PC-3 (cell line): ENCODE results near the gene HRH2. TPM values are rescaled to one million over a fixed set of nuclear protein-coding genes. Genes with fewer than 3 reads are reported as not detected.

Experiments used
- ATAC-seq: fragments of 200-7000 bp; cut with Tn5 transposase; 2 replicates; pipeline ENCODE4 v1.9.1; 2020; ENCODE audit warnings: mild to moderate bottlenecking, moderate library complexity
- BruUV-seq: library from RNA; stranded (reverse); fragments of 400-500 nt; replicated peaks from 2 replicates; lab custom pipeline; 2021; lab: Mats Ljungman, UMichigan
- CTCF ChIA-PET: fragments of 300-600 bp; sonication (Branson Sonifier 250); formaldehyde crosslinking; loops from one replicate; lab custom pipeline; 2022; ENCODE audit warnings: antibody characterized with exemption; lab: Charles Lee
- POLR2A ChIA-PET: fragments of 300-600 bp; sonication (Branson Sonifier 250); formaldehyde crosslinking; loops from one replicate; lab custom pipeline; 2022; ENCODE audit warnings: antibody characterized with exemption; ENCODE audit not compliant: unreplicated experiment; lab: Charles Lee
- DNase-seq: peaks from one replicate; pipeline ENCODE4 v3.0.0-alpha.2; 2015
- H2AFZ ChIP-seq: fragments of 300-600 bp; sonication (generic); 2 replicates; pipeline ENCODE4 v1.6.0; 2016; ENCODE audit warnings: antibody characterized with exemption, low read length
- H3F3A ChIP-seq: fragments of 300-600 bp; sonication (generic); one replicate; pipeline ENCODE4 v1.6.0; 2017; ENCODE audit warnings: antibody characterized with exemption, low read length, control low read depth, mild to moderate bottlenecking; ENCODE audit not compliant: unreplicated experiment
- H3K27ac ChIP-seq: fragments of 300-600 bp; sonication (generic); 2 replicates; pipeline ENCODE4 v1.5.1; 2016; ENCODE audit warnings: mild to moderate bottlenecking, low read length
- H3K27me3 ChIP-seq: fragments of 300-600 bp; sonication (generic); 2 replicates; pipeline ENCODE4 v1.6.1; 2016; ENCODE audit warnings: low read length, mixed read lengths
- H3K36me3 ChIP-seq: fragments of 300-600 bp; sonication (generic); 2 replicates; pipeline ENCODE4 v1.6.1; 2016; ENCODE audit warnings: low read depth, mixed run types, low read length, mixed read lengths
- H3K4me1 ChIP-seq: fragments of 300-600 bp; sonication (generic); 2 replicates; pipeline ENCODE4 v1.5.1; 2016; ENCODE audit warnings: low read length; ENCODE audit not compliant: insufficient read depth
- H3K4me2 ChIP-seq: fragments of 300-600 bp; sonication (generic); 2 replicates; pipeline ENCODE4 v1.6.0; 2016; ENCODE audit warnings: low read length
- H3K4me3 ChIP-seq: fragments of 300-600 bp; sonication (generic); 2 replicates; pipeline ENCODE4 v1.5.1; 2016; ENCODE audit warnings: mild to moderate bottlenecking, low read length, mixed read lengths
- H3K79me2 ChIP-seq: fragments of 300-600 bp; sonication (generic); 2 replicates; pipeline ENCODE4 v1.6.1; 2017; ENCODE audit warnings: low read length, mixed read lengths
- H3K9ac ChIP-seq: fragments of 300-600 bp; sonication (generic); 2 replicates; pipeline ENCODE4 v1.6.0; 2016; ENCODE audit warnings: mild to moderate bottlenecking, low read length
- H3K9me2 ChIP-seq: fragments of 300-600 bp; sonication (generic); replicated peaks from 2 replicates; pipeline ENCODE4 v1.6.1; 2016; ENCODE audit warnings: mixed run types, low read length, mixed read lengths
- H3K9me3 ChIP-seq: fragments of 300-600 bp; sonication (generic); 2 replicates; pipeline ENCODE4 v1.6.1; 2016; ENCODE audit warnings: low read length, mixed read lengths
- H4K20me1 ChIP-seq: fragments of 300-600 bp; sonication (generic); 2 replicates; pipeline ENCODE4 v1.6.1; 2016; ENCODE audit warnings: low read length, mixed read lengths
- EZH2 ChIP-seq: fragments of 300-600 bp; sonication (generic); IDR thresholded peaks from one replicate; pipeline ENCODE4 v1.6.1; 2017; ENCODE audit warnings: antibody characterized with exemption, mild to moderate bottlenecking, low read length; ENCODE audit not compliant: unreplicated experiment
- EZH2phosphoT487 ChIP-seq: fragments of 300-600 bp; sonication (generic); IDR thresholded peaks from 2 replicates; pipeline ENCODE4 v1.6.1; 2018; ENCODE audit warnings: mild to moderate bottlenecking, antibody characterized with exemption, low read length, borderline replicate concordance
- intact Hi-C: fragments of 100-400 bp; cut with micrococcal nuclease; formaldehyde crosslinking; loops from 2 replicates; pipeline ENCODE4 v1.9.0; 2023
- total RNA-seq: library from RNA; depleted of rRNA; stranded (reverse); fragments of >200 nt; gene quantifications from 2 replicates; pipeline ENCODE4 v1.2.3, GENCODE V29; 2014
- TF ChIP-seq, protein P1 (sequence below): fragments of 300-600 bp; sonication (generic); conservative IDR thresholded peaks from 2 replicates; pipeline ENCODE4 v1.5.1; 2017; ENCODE audit warnings: antibody characterized with exemption, low read depth, mild to moderate bottlenecking, low read length

Gene HRH2
- total RNA-seq, 1 experiment from 2014 or later: not detected

DNA sequence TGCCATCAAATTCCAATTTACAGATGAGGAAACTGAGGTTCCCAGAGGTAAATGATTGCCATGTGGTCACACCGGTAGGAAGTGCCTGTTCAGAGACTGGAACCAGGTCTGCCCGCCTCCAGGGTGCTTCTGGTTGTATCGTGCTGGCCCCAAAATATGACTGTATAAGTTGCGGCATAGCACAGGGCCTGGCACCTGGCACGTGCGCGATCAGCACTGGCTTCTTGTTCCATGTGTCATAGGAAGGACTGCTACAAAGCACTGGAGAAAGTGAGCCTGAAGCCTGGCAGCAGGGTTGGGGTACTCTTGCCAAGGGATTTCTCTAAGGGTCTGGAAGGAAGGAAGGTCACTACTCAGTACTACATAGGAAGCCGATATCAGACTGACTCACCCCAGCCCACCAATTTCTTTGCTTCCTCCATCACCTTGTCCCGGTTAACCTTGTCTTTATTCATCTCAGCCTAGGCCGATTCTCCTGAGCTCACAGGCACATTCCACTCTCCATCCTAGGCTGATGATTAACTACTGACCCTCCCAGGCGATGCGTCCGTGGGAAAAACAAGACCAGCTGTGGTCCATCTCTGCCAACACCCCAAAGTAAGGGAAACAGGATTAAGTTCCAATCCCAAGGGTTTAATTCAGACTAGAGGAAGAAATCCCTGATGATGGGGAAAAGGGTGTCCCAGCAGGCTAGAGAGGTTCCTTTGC lies 1.8 kb downstream of the HRH2 start:
- H3K9me2 ChIP-seq: no peaks in the 10 kb centered on the region
- H3K79me2 ChIP-seq: no peaks in the 10 kb centered on the region
- H3K9me3 ChIP-seq: no peaks in the 10 kb centered on the region
- no TSS peak for BruUV-seq
- H3K4me2 ChIP-seq: no peak overlapping the region
- DNase-seq (no peak), ATAC-seq (no peak)
- ChIA-PET POLR2A (no interaction called here), CTCF (no interaction called here)
- intact Hi-C loops: no loop called here
- TF ChIP-seq EZH2: no peak
- TF ChIP-seq, protein P1, sequence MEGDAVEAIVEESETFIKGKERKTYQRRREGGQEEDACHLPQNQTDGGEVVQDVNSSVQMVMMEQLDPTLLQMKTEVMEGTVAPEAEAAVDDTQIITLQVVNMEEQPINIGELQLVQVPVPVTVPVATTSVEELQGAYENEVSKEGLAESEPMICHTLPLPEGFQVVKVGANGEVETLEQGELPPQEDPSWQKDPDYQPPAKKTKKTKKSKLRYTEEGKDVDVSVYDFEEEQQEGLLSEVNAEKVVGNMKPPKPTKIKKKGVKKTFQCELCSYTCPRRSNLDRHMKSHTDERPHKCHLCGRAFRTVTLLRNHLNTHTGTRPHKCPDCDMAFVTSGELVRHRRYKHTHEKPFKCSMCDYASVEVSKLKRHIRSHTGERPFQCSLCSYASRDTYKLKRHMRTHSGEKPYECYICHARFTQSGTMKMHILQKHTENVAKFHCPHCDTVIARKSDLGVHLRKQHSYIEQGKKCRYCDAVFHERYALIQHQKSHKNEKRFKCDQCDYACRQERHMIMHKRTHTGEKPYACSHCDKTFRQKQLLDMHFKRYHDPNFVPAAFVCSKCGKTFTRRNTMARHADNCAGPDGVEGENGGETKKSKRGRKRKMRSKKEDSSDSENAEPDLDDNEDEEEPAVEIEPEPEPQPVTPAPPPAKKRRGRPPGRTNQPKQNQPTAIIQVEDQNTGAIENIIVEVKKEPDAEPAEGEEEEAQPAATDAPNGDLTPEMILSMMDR: no peak
- TF ChIP-seq EZH2phosphoT487: no peak
- H3K9ac ChIP-seq: no peak overlapping the region
- H2AFZ ChIP-seq: no peak overlapping the region
- H3K27ac ChIP-seq: no peak overlapping the region
- no peaks in the 10 kb centered on the region for H3K4me1 ChIP-seq
- peaks cover 38% of the 10 kb centered on the region for H3K27me3 ChIP-seq
- H3F3A ChIP-seq: no peaks in the 10 kb centered on the region
- no peaks in the 10 kb centered on the region for H4K20me1 ChIP-seq
- H3K36me3 ChIP-seq: no peaks in the 10 kb centered on the region
- no peak overlapping the region for H3K4me3 ChIP-seq

DNA sequence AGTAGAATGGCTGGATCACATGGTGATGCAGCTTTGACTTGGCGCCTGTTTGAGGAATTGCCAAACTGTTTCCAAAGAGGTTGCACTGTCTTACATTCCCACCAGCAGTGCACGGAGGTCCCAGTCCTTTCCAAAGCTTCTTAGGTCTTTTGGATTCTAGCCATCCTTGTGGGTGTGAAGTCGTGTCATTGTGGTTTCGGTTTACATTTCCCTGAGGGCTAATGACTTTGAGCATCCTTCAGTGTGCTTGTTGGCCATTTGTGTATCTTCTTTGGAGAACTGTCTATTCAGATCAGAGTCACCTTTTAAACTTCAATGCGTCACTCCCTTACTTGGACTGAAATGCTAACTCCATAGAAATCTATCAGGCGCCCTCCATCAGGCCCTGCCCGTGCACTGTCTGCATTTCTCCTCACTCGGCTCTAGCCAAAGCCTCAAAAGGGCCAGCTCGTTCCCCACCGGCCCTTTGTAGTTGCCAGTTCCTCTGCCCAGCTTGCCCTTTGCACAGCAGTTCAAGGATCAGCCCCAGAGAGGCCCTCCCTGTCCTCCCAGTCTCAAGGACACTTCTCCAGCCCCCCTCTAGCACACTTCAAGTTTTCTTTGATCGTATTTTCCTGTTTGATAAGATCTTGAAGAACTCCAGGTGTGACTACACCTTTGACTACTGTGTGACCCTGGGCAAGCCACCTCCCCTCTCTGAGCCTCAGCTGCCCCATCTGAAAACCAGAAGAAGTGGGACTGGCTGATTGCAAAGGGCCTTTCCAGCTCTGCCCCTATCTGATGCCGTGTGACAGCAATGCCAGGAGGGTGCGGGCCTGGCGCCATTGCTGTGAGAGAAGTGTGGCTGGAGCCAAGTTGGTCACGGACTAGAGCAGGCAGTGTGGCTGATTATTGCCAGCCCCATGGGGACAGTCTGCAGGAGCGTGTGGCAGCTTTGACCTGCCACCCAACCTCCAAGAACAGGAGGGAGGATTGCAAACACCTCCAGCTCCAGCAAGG lies 5.6 kb downstream of the HRH2 start:
- H4K20me1 ChIP-seq: no peaks in the 10 kb centered on the region
- H2AFZ ChIP-seq: no peak overlapping the region
- TF ChIP-seq EZH2: no peak
- no peak for TF ChIP-seq EZH2phosphoT487
- TF ChIP-seq, protein P1: no peak
- intact Hi-C loops: no loop called here
- POLR2A ChIA-PET: no interaction called here
- no peaks in the 10 kb centered on the region for H3K9me2 ChIP-seq
- DNase-seq (no peak), ATAC-seq (no peak)
- no peaks in the 10 kb centered on the region for H3K79me2 ChIP-seq
- BruUV-seq: no TSS peak
- no peak overlapping the region for H3K4me3 ChIP-seq
- peaks cover 27% of the 10 kb centered on the region for H3K27me3 ChIP-seq
- H3K36me3 ChIP-seq: no peaks in the 10 kb centered on the region
- H3K4me2 ChIP-seq: no peak overlapping the region
- CTCF ChIA-PET: no interaction called here
- no peaks in the 10 kb centered on the region for H3F3A ChIP-seq
- H3K9ac ChIP-seq: no peak overlapping the region
- no peaks in the 10 kb centered on the region for H3K9me3 ChIP-seq
- H3K4me1 ChIP-seq: no peaks in the 10 kb centered on the region
- H3K27ac ChIP-seq: no peak overlapping the region
